ENCODE results near the gene GGA3. TPM values are rescaled to one million over a fixed set of nuclear protein-coding genes. Genes with fewer than 3 reads are reported as not detected.

GGA3 gene
- total RNA-seq, 1 experiment from 2014 or later = 61.6 TPM

DNA sequence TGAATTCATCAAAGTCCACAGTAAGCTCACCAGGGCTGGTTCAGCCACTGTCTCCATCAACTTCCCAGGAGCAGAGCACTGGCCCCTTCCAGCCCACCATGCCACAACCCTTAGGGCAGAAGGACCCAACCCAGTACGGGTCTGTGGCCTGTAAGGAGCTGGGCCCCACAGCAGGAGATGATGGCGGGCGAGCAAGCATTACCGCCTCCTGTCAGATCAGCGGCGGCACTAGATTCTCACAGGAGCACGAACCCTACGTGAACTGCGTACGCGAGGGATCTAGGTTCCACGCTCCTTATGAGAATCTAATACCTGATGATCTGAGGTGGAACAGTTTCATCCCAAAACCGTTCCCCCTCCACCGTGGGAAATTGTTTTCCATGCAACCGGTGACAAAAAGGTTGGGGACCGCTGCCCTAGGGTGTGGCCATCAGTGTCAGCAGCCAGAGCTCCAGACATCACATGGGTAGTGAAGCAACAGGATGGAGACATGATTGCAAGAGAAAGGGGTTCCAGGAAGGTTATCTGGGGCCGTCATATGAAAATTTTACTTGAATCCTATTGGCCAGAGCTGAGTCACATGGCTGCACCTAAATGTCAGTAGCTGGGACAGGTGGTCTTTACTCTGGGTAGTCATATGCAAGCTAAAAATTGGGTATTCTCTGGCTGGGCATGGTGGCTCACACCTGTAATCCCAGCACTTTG lies 40.2 kb upstream of the GGA3 start:
- no peak for TF ChIP-seq POLR2AphosphoS5 (IDR thresholded peaks at IDR 0.05; ENCODE audit: low read depth, low read length)
- TF ChIP-seq TCF7L2 (IDR thresholded peaks at IDR 0.05; ENCODE audit: low read depth, low read length) = no peak
- TF ChIP-seq, protein P1, sequence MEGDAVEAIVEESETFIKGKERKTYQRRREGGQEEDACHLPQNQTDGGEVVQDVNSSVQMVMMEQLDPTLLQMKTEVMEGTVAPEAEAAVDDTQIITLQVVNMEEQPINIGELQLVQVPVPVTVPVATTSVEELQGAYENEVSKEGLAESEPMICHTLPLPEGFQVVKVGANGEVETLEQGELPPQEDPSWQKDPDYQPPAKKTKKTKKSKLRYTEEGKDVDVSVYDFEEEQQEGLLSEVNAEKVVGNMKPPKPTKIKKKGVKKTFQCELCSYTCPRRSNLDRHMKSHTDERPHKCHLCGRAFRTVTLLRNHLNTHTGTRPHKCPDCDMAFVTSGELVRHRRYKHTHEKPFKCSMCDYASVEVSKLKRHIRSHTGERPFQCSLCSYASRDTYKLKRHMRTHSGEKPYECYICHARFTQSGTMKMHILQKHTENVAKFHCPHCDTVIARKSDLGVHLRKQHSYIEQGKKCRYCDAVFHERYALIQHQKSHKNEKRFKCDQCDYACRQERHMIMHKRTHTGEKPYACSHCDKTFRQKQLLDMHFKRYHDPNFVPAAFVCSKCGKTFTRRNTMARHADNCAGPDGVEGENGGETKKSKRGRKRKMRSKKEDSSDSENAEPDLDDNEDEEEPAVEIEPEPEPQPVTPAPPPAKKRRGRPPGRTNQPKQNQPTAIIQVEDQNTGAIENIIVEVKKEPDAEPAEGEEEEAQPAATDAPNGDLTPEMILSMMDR (IDR thresholded peaks at IDR 0.05) = no peak
- TF ChIP-seq SIN3A (IDR thresholded peaks at IDR 0.05; ENCODE audit: borderline replicate concordance, insufficient read depth, low read depth, low read length) = no peak
- TF ChIP-seq REST (IDR thresholded peaks at IDR 0.05; ENCODE audit: insufficient read depth in 1 of 2, low read depth in 2 of 2, low read length in 1 of 2) = no peak
- Histone ChIP-seq H3K36me3 (ENCODE audit: control insufficient read depth, insufficient read depth, low read length) (no peaks in the 10 kb centered on the region), H3K27me3 (ENCODE audit: control insufficient read depth, insufficient read depth, low read length) (no peaks in the 10 kb centered on the region), H3K4me1 (ENCODE audit: control insufficient read depth, insufficient read depth, low read length) (no peaks in the 10 kb centered on the region), H3K27ac (ENCODE audit: low read length) (no peak overlapping the region), H3K4me3 (ENCODE audit: low read depth in 2 of 2, low read length in 2 of 2) (no peak overlapping the region), H3K9me3 (ENCODE audit: control insufficient read depth, insufficient read depth, low read depth, low read length) (no peaks in the 10 kb centered on the region)
- BruUV-seq (replicated peaks) = no TSS peak
- ChIA-PET POLR2A (no interaction called here), CTCF (interaction anchor here (0.6 kb wide), 1 partner anchor 105 kb away, joined by 4 read pairs; no protein-coding TSS in a partner anchor)
- DNase-seq (ENCODE audit: low read depth, low spot score) (no peak), ATAC-seq (no peak)
- intact Hi-C loops (cut with micrococcal nuclease; ENCODE audit: unreplicated experiment) = no loop called here
- in situ Hi-C loops (cut with HindIII; ENCODE audit: low pct_unique_long_range_greater_than_20kb, low sequenced_read_pairs) = no loop called here

GRCh38 chr17:75301049-75301448 lies 39.6 kb upstream of the GGA3 start:
- no peak overlapping the region for H3K4me3 ChIP-seq (ENCODE audit: low read depth in 2 of 2, low read length in 2 of 2)
- ChIA-PET POLR2A (no interaction called here), CTCF (interaction anchor here (0.6 kb wide), 1 partner anchor 106 kb away, joined by 4 read pairs; no protein-coding TSS in a partner anchor)
- no peaks in the 10 kb centered on the region for H3K36me3 ChIP-seq (ENCODE audit: control insufficient read depth, insufficient read depth, low read length)
- intact Hi-C loops (cut with micrococcal nuclease; ENCODE audit: unreplicated experiment) = no loop called here
- no peaks in the 10 kb centered on the region for H3K4me1 ChIP-seq (ENCODE audit: control insufficient read depth, insufficient read depth, low read length)
- DNase-seq (ENCODE audit: low read depth, low spot score) = no peak
- no peaks in the 10 kb centered on the region for H3K9me3 ChIP-seq (ENCODE audit: control insufficient read depth, insufficient read depth, low read depth, low read length)
- no TSS peak for BruUV-seq (replicated peaks)
- ATAC-seq = no peak
- in situ Hi-C loops (cut with HindIII; ENCODE audit: low pct_unique_long_range_greater_than_20kb, low sequenced_read_pairs) = no loop called here
- no peak overlapping the region for H3K27ac ChIP-seq (ENCODE audit: low read length)
- no peaks in the 10 kb centered on the region for H3K27me3 ChIP-seq (ENCODE audit: control insufficient read depth, insufficient read depth, low read length)
- no peak for TF ChIP-seq POLR2AphosphoS5 (IDR thresholded peaks at IDR 0.05; ENCODE audit: low read depth, low read length)
- TF ChIP-seq SIN3A (IDR thresholded peaks at IDR 0.05; ENCODE audit: borderline replicate concordance, insufficient read depth, low read depth, low read length) = no peak
- no peak for TF ChIP-seq TCF7L2 (IDR thresholded peaks at IDR 0.05; ENCODE audit: low read depth, low read length)
- TF ChIP-seq REST (IDR thresholded peaks at IDR 0.05; ENCODE audit: insufficient read depth in 1 of 2, low read depth in 2 of 2, low read length in 1 of 2) = no peak
- TF ChIP-seq, protein P1 (IDR thresholded peaks at IDR 0.05) = no peak

Data from Panc1 (cell line).